AG04449 (cell line): Measurements from ENCODE around the gene CDYL.
A peak's percentile ranks its signal among the peaks of the same experiment; 100 is the strongest.

Source experiments
- CTCF ChIA-PET: fragments of 350-600 bp; formaldehyde crosslinking; extraction: SDS; loops from one replicate; lab custom pipeline; 2021; ENCODE audit warnings: antibody characterized with exemption; lab: Yijun Ruan, JAX
- POLR2A ChIA-PET: fragments of 400-600, 350-600 bp; formaldehyde crosslinking; extraction: SDS; loops from one replicate; lab custom pipeline; 2020; ENCODE audit warnings: antibody characterized with exemption, inconsistent platforms; lab: Yijun Ruan, JAX
- DNase-seq: peaks from one replicate; pipeline ENCODE4 v3.0.0-alpha.2; 2010; ENCODE audit warnings: low read depth, low spot score
- H3K4me3 ChIP-seq: 2 replicates; pipeline ENCODE4 v1.5.1; 2011; ENCODE audit warnings: low read depth, mild to moderate bottlenecking, control low read depth, low read length
- TF ChIP-seq, protein P1 (sequence below): IDR thresholded peaks from one replicate; pipeline ENCODE4 v1.5.1; 2011; ENCODE audit warnings: mild to moderate bottlenecking, moderate library complexity, low read length, control low read depth, inconsistent platforms; ENCODE audit not compliant: insufficient read depth; ENCODE audit errors: missing control alignments

Gene CDYL

DNA sequence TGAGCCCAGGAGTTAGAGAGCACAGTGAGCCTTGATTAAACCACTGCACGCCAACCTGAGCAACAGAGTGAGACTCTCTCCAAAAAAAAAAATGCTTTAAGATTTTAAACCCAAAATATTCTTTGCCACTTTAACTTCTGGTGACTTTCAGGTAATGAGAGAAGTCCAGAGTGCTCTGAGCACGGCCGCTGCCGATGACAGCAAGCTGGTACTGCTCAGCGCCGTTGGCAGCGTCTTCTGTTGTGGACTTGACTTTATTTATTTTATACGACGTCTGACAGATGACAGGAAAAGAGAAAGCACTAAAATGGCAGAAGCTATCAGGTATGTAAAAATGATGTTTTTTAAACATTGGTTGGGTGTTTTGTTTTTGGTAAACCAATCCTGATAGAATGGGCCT is 161.2 kb downstream of the CDYL start:
- POLR2A ChIA-PET, result no interaction called here
- TF ChIP-seq, protein P1, sequence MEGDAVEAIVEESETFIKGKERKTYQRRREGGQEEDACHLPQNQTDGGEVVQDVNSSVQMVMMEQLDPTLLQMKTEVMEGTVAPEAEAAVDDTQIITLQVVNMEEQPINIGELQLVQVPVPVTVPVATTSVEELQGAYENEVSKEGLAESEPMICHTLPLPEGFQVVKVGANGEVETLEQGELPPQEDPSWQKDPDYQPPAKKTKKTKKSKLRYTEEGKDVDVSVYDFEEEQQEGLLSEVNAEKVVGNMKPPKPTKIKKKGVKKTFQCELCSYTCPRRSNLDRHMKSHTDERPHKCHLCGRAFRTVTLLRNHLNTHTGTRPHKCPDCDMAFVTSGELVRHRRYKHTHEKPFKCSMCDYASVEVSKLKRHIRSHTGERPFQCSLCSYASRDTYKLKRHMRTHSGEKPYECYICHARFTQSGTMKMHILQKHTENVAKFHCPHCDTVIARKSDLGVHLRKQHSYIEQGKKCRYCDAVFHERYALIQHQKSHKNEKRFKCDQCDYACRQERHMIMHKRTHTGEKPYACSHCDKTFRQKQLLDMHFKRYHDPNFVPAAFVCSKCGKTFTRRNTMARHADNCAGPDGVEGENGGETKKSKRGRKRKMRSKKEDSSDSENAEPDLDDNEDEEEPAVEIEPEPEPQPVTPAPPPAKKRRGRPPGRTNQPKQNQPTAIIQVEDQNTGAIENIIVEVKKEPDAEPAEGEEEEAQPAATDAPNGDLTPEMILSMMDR, result no peak
- DNase-seq, result no peak
- no peak overlapping the region for H3K4me3 ChIP-seq
- CTCF ChIA-PET, result interaction anchor here (0.7 to 1.6 kb wide), 5 partner anchors 10 to 633 kb away, joined by 3 to 6 read pairs (median 3); partner anchors contain the start of gene CDYL

DNA sequence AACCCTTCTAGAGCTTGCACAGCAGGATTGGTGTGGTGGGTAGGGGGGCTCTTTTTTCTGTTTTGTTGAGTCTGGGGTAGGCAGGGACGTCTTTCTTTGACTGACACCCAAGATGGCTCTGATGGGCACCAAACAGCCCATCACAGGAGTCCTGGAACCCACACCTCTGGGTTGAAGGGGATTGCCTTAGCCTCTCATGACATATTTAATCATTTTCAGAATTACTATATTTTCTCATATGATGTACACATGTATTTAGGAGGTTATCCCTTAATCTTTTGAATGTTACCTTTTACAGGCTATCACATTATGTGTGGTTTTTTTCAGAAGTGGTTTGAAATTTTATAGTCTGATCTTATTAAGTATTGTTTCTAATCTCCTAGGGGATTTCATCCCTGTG is 163.0 kb downstream of the CDYL start:
- POLR2A ChIA-PET, result interaction anchor here (0.7 kb wide), 1 partner anchor 212 kb away, joined by 3 read pairs; no protein-coding TSS in a partner anchor
- no peak for DNase-seq
- TF ChIP-seq, protein P1, result no peak
- CTCF ChIA-PET, result interaction anchor here (1.1 to 1.2 kb wide), 2 partner anchors 76 to 626 kb away, joined by 3 read pairs; no protein-coding TSS in a partner anchor
- H3K4me3 ChIP-seq, result no peak overlapping the region

DNA sequence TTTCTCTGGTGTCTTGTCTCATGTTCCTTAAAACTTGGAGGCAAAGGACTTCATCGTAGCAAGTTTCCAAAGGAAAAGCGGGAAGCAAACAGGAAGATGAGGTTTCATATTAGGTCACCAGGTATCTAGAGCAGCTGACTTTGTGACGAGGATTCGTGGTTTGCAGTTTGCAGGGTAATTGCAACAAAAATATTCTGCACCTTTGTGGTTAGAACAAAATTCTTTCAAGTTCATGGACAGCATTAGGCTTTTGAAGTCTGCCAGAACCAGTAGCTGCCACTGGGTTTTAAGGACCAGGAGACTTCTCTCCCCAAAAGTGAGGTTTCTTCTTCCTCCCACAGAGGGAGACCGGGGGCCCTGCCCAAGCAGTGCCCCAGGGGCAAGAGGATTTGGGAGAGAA is 164.2 kb downstream of the CDYL start:
- no peak for DNase-seq
- POLR2A ChIA-PET, result no interaction called here
- TF ChIP-seq, protein P1, result no peak
- H3K4me3 ChIP-seq, result no peak overlapping the region
- CTCF ChIA-PET, result interaction anchor here (1.0 to 1.2 kb wide), 3 partner anchors 27 to 627 kb away, joined by 3 read pairs; no protein-coding TSS in a partner anchor

DNA sequence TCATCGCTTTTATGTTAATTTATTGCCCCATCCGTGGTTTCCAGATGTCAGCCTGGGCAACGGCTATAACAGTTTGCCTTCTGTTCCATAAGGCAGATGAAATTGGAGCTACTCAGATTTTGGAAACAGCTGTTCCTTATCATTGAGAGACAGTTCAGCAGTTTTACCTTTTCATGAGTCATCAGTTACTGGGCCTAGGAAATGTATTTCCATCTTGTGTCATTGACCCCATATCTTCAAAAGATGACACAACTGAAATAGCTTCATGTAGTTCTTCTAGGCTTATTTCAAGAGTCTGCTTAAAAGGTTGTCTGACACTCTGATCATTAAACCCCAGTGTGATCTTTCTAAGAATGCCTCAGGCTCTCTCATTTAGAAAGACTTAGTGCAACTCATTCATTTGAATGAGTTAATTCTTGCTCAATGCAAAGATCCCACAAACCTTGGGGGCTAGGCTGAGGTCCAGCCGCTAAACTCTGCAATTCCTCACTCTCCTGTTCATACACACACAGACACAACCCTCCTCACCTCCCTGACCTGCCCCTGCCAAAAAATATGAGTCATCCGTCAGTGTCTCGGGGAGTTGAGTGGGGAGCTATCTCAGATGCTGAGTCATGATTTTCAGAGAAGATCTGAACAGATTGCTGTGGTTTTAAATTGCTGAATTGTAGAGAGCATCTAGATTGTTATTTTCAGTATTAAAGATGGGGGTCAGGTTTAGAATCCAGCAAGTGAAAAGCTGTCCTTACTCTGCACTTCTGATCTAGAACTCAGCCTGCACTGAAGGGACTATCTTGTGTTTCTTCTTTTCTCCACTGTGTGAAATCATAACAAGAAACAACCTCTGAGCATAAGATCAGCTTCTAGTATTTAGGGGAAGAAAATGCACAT is 165.8 kb downstream of the CDYL start:
- TF ChIP-seq, protein P1, result no peak
- no peak overlapping the region for H3K4me3 ChIP-seq
- ChIA-PET POLR2A (interaction anchor here (0.9 to 1.2 kb wide), 3 partner anchors 14 to 144 kb away, joined by 3 read pairs; partner anchors contain the start of gene PPP1R3G), CTCF (interaction anchor here (0.8 to 2.1 kb wide), 5 partner anchors 15 to 629 kb away, joined by 3 to 6 read pairs (median 3); partner anchors contain the start of gene RPP40)
- peak; percentile 90 for DNase-seq

DNA sequence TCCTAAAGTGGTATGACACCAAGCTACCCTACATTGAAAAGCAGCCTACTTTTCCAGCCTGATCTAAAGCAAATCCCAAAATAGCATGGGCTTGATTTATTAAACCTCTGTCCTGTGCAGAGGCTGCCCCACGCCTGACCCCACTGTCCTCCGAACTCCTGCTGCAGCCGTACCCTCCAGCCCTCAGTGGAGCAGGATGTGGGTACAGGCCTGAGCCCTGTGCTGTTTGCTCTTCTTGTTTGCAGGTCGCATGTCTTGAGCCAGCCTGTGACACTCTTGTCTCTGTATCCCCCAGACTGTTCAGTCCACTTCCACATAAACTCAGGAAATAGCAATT is 166.4 kb downstream of the CDYL start:
- CTCF ChIA-PET, result interaction anchor here (0.8 to 2.1 kb wide), 2 partner anchors 15 to 61 kb away, joined by 3 to 6 read pairs; partner anchors contain the start of gene RPP40
- DNase-seq, result no peak
- TF ChIP-seq, protein P1, result no peak
- no peak overlapping the region; the same call in 1 of the 2 replicates for H3K4me3 ChIP-seq
- POLR2A ChIA-PET, result interaction anchor here (0.9 to 1.2 kb wide), 3 partner anchors 15 to 143 kb away, joined by 3 read pairs; partner anchors contain the start of gene PPP1R3G

DNA sequence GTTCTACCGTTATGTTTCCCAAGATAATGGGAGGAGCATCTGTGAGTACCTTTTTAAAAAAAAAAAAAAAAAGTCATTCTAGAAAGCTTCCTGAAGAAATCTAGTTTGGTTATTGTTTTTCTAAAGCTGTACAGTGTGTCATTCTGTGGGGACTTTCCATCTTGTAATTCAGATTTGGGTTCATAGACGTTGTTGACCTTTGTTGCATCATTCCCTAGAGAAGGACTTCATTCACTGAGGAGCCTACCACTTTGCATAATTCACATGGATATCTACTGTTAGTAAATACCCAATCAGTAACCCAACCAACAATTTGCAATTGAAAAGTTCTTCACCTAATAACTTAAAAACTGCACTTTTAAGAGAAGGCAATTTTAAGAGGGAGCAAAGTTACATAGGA is 167.5 kb downstream of the CDYL start:
- H3K4me3 ChIP-seq, result no peak overlapping the region
- no peak for DNase-seq
- ChIA-PET CTCF (interaction anchor here (0.9 to 1.4 kb wide), 2 partner anchors 9 to 14 kb away, joined by 3 to 5 read pairs; no protein-coding TSS in a partner anchor), POLR2A (no interaction called here)
- TF ChIP-seq, protein P1, result no peak
